ENCODE measurements around the gene PTH2.

The PTH2 gene

GRCh38 chr19:49420227-49420626, 3.0 kb downstream of the PTH2 start:
- no peak overlapping the region for H3K4me3 ChIP-seq (replicated peaks; ENCODE audit: low read depth, low read length)
- TF ChIP-seq CTCF (IDR thresholded peaks at IDR 0.05; ENCODE audit: low read depth, low read length, missing control alignments), result no peak
- DNase-seq (ENCODE audit: extremely low read depth, low read depth), result no peak

GRCh38 chr19:49419173-49419572, 4.1 kb downstream of the PTH2 start:
- no peak for TF ChIP-seq CTCF (IDR thresholded peaks at IDR 0.05; ENCODE audit: low read depth, low read length, missing control alignments)
- DNase-seq (ENCODE audit: extremely low read depth, low read depth), result no peak
- no peak overlapping the region for H3K4me3 ChIP-seq (replicated peaks; ENCODE audit: low read depth, low read length)

GRCh38 chr19:49418511-49418910, 4.7 kb downstream of the PTH2 start:
- DNase-seq (ENCODE audit: extremely low read depth, low read depth), result no peak
- H3K4me3 ChIP-seq (replicated peaks; ENCODE audit: low read depth, low read length), result no peak overlapping the region
- TF ChIP-seq CTCF (IDR thresholded peaks at IDR 0.05; ENCODE audit: low read depth, low read length, missing control alignments), result no peak

- no peak for DNase-seq (ENCODE audit: extremely low read depth, low read depth)
- no peak overlapping the region for H3K4me3 ChIP-seq (replicated peaks; ENCODE audit: low read depth, low read length)
- no peak for TF ChIP-seq CTCF (IDR thresholded peaks at IDR 0.05; ENCODE audit: low read depth, low read length, missing control alignments)
Observed at GRCh38 chr19:49417088-49417487, 6.2 kb downstream of the PTH2 start.

- no peak overlapping the region for H3K4me3 ChIP-seq (replicated peaks; ENCODE audit: low read depth, low read length)
- DNase-seq (ENCODE audit: extremely low read depth, low read depth), result no peak
- no peak for TF ChIP-seq CTCF (IDR thresholded peaks at IDR 0.05; ENCODE audit: low read depth, low read length, missing control alignments)
Observed at GRCh38 chr19:49415810-49416200, 7.4 kb downstream of the PTH2 start.

GRCh38 chr19:49415102-49415809, 8.0 kb downstream of the PTH2 start:
- no peak overlapping the region for H3K4me3 ChIP-seq (replicated peaks; ENCODE audit: low read depth, low read length)
- TF ChIP-seq CTCF (IDR thresholded peaks at IDR 0.05; ENCODE audit: low read depth, low read length, missing control alignments), result no peak
- DNase-seq (ENCODE audit: extremely low read depth, low read depth), result no peak

- H3K4me3 ChIP-seq (replicated peaks; ENCODE audit: low read depth, low read length), result no peak overlapping the region
- no peak for DNase-seq (ENCODE audit: extremely low read depth, low read depth)
Observed at GRCh38 chr19:49414256-49414655, 9.0 kb downstream of the PTH2 start.

More at GRCh38 chr19:49414256-49414655, 9.0 kb downstream of the PTH2 start:
- TF ChIP-seq CTCF (IDR thresholded peaks at IDR 0.05; ENCODE audit: low read depth, low read length, missing control alignments), result no peak

Data from HFF-Myc (cell line).